Subcutaneous abdominal adipose tissue (tissue), 5 donors: ENCODE data around the gene CDC42EP5.

Experiments
- H3K27ac ChIP-seq: one replicate; pipeline ENCODE4 v1.7.0; 2013; ENCODE audit warnings: low read depth, mild to moderate bottlenecking, inconsistent platforms, low read length, moderate library complexity
- H3K27me3 ChIP-seq, 5 donors: one replicate each; pipeline ENCODE4 v1.7.0; 2013; ENCODE audit warnings: low read length in 5 of 5, inconsistent platforms in 1 of 5; ENCODE audit not compliant: control insufficient read depth in 5 of 5, insufficient read depth in 4 of 5
- H3K36me3 ChIP-seq, 5 donors: one replicate each; pipeline ENCODE4 v1.7.0; 2013; ENCODE audit warnings: low read length in 5 of 5; ENCODE audit not compliant: control insufficient read depth in 5 of 5, insufficient read depth in 5 of 5
- H3K4me1 ChIP-seq, 5 donors: one replicate each; pipeline ENCODE4 v1.7.0; 2013; ENCODE audit warnings: low read length in 5 of 5, mild to moderate bottlenecking in 3 of 5, moderate library complexity in 1 of 5; ENCODE audit not compliant: control insufficient read depth in 5 of 5, insufficient read depth in 5 of 5
- H3K4me3 ChIP-seq, 5 donors: one replicate each; pipeline ENCODE4 v1.7.0; 2013; ENCODE audit warnings: low read length in 5 of 5, low read depth in 1 of 5
- H3K9ac ChIP-seq, 5 donors: one replicate each; pipeline ENCODE4 v1.7.0; 2013; ENCODE audit warnings: low read length in 5 of 5, mild to moderate bottlenecking in 4 of 5, moderate library complexity in 3 of 5
- H3K9me3 ChIP-seq, 5 donors: one replicate each; pipeline ENCODE4 v1.7.0; 2013; ENCODE audit warnings: low read length in 5 of 5; ENCODE audit not compliant: control insufficient read depth in 5 of 5
- donor health status: healthy.
- donor health status: healthy.
- donor health status: healthy.
- donor health status: healthy.
- donor health status: healthy.

Gene CDC42EP5

DNA sequence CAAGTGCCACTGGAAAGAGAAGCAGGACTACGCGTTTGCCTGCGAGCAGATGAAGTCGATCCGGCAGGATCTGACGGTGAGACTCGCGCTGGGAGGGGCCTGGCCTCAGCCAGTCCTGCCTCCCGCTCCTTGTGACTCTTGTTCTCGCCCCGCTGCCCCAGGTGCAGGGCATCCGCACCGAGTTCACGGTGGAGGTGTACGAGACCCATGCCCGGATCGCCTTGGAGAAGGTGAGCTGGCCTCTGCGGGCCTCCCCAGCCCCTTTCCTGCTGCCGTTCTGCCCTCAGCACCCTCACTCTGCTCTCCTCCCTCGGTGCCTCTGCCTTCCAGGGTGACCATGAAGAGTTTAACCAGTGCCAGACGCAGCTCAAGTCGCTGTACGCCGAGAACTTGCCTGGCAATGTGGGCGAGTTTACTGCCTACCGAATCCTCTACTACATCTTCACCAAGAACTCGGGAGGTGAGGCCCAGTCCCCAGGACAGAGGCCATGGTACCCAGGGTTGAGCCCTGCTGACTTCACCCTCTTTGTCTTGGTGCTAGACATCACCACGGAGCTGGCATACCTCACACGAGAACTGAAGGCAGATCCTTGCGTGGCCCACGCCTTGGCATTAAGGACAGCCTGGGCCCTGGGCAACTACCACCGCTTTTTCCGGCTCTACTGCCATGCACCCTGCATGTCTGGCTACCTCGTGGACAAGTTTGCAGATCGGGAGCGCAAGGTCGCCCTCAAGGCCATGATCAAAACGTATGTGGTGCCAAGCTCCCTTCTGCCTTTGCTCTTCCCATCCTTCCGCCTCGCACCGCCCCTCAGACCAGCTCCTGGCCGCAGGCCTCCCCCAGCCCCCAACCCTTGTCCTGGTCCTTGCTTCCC is 15.1 kb downstream of the CDC42EP5 start:
- H3K9me3 ChIP-seq = no peaks in the 10 kb centered on the region
- H3K4me1 ChIP-seq = peaks cover 0 to 25% (median 23%) of the 10 kb centered on the region in 5 donors
- H3K9ac ChIP-seq = no peak overlapping the region
- no peak overlapping the region for H3K27ac ChIP-seq
- H3K36me3 ChIP-seq = peaks cover 2 to 91% (median 88%) of the 10 kb centered on the region in 5 donors
- no peaks in the 10 kb centered on the region for H3K27me3 ChIP-seq
- no peak overlapping the region for H3K4me3 ChIP-seq

DNA sequence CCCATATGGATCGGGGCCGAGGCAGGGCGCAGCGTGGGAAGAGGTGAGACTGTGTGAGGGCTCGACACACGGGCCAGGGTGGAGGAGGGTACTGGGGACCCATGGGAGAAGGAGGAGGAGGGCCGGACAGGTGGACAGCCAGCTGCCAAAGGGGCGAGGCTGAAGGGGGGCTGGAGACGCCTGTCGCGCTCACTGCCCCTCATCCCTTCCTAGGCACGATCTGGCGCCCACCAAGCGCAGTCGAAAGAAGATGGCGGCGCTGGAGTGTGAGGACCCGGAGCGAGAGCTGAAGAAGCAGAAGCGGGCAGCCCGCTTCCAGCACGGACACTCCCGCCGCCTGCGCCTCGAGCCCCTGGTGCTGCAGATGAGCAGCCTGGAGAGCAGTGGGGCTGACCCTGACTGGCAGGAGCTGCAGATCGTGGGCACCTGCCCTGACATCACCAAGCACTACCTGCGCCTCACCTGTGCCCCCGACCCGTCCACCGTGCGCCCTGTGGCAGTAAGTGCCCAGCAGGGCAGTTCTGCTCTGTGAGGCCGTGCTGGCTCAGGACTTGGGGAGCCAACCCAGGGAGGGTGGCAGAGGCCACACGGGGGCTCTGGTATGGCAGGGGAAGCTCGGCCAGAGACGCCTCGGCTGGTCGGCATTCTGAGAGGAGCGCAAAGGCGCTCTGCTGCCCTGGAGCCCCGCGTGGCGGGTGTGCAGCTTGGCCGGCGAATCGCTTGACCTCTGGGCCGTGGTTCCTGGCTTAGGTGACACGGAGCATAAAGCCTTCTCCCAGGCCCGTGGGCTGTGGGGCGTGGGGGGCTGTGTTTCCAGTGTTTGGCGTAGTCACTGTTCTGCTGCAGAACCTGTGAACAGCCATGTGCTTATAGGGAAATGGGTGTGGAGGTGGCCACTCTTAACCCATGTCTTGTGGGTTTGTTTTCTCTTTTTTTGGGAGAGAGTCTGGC is 16.4 kb downstream of the CDC42EP5 start:
- H3K4me1 ChIP-seq = peaks cover 0 to 16% (median 10%) of the 10 kb centered on the region in 5 donors
- no peak overlapping the region for H3K9ac ChIP-seq
- no peak overlapping the region for H3K27ac ChIP-seq
- no peaks in the 10 kb centered on the region for H3K9me3 ChIP-seq
- H3K36me3 ChIP-seq = peaks cover 3 to 98% (median 97%) of the 10 kb centered on the region in 5 donors
- H3K27me3 ChIP-seq = no peaks in the 10 kb centered on the region
- H3K4me3 ChIP-seq = no peak overlapping the region

DNA sequence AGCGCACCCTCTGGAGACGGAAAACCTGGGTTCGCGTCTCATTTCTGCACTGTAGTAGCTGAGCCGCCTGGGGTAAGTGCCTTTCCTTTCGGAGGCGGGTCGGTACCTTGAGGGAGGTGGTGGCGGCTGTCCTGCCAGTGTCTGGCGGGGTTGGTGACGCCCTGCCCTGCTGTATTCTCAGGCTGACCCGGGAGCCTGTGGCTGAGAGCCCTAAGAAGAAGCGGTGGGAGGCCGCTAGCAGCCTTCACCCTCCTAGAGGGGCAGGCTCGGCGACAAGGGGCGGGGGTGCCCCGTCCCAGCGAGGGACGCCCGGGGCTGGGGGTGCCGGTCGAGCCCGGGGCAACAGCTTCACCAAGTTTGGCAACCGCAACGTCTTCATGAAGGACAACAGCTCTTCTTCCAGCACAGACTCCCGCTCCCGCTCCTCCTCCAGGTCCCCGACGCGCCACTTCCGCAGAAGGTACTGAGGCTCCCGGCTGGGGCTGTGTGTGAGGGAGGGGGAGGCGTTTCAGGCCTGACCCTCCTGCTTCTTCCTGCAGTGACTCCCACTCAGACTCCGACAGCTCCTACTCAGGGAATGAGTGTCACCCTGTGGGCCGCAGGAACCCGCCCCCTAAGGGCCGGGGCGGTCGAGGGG is 17.2 kb downstream of the CDC42EP5 start:
- H3K27ac ChIP-seq = no peak overlapping the region
- H3K36me3 ChIP-seq = peaks cover 3 to 98% (median 96%) of the 10 kb centered on the region in 5 donors
- H3K27me3 ChIP-seq = no peaks in the 10 kb centered on the region
- H3K4me3 ChIP-seq = no peak overlapping the region
- no peaks in the 10 kb centered on the region for H3K9me3 ChIP-seq
- peaks cover 0 to 17% (median 13%) of the 10 kb centered on the region in 5 donors for H3K4me1 ChIP-seq
- H3K9ac ChIP-seq = no peak overlapping the region

DNA sequence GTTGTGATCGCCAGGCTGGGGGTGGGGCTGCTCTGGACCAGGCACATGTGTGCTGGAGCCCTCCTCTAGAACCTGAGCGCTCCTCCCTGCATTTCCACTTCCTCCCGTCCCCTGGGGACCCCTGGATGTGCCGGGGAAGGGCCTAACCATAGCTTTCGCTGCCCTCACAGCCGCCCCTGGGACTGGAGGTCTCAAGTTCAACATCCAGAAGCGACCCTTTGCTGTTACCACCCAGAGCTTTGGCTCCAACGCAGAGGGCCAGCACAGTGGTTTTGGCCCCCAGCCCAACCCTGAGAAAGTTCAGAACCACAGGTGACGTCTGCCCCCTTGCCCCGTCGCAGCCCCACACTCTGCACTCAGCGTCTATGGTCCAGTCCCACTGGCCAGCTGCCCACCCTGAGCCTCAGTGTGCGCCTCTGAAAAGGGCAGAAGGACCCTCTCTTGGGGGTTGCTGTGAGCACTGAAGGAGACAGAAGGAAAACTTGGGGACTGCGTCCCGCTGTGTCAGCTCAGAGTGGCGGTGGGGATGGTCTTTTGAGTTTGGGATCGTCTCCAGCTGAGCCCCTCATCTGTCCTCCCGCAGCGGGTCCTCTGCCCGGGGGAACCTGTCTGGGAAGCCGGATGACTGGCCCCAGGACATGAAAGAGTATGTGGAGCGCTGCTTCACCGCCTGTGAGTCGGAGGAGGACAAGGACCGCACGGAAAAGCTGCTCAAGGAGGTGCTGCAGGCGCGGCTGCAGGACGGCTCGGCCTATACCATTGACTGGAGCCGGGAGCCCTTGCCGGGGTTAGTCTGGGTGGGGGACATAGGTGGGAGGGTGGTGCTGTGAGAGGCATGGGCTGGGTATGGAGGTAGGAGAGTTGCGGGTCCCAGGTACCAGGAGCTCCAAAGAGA is 18.1 kb downstream of the CDC42EP5 start:
- H3K27me3 ChIP-seq = no peaks in the 10 kb centered on the region
- H3K4me3 ChIP-seq = no peak overlapping the region
- peaks cover 3 to 92% (median 89%) of the 10 kb centered on the region in 5 donors for H3K36me3 ChIP-seq
- H3K9ac ChIP-seq = no peak overlapping the region
- no peaks in the 10 kb centered on the region for H3K9me3 ChIP-seq
- peaks cover 0 to 24% (median 20%) of the 10 kb centered on the region in 5 donors for H3K4me1 ChIP-seq
- H3K27ac ChIP-seq = no peak overlapping the region

DNA sequence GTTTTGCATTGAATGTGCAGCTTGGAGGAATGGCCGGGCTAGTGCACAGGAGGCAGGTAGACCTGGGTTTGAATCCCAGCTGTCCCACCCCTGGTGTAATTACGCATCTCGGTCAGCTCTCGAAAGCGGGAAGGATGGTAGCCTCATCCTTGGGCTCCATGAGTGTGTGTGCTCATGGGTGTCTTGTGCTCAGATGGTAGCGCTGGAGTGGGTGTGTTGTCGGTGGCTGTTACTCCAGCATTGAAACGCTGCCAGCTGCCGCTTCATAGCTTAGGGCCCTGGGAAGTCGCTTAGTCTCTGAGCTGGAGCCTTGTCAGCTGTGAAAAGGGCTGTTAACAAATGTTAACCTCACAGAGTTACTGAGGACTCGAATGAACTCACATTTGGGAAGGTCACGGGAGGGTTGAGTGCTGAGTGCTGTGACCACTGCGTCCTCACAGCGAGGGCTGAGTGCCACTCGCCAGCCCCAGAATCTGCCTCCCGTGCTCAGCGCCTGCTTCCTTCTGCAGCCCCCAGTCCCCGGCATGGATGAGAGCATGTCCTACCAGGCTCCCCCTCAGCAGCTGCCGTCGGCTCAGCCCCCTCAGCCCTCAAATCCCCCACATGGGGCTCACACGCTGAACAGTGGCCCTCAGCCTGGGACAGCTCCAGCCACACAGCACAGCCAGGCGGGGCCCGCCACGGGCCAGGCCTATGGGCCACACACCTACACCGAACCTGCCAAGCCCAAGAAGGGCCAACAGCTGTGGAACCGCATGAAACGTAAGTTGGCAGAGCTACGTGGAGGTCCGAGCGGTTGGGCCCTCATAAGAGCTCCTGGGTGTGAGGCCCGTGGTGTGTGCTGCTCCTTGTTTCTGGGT is 18.9 kb downstream of the CDC42EP5 start:
- H3K4me3 ChIP-seq = no peak overlapping the region
- H3K27me3 ChIP-seq = no peaks in the 10 kb centered on the region
- peaks cover 2 to 27% (median 19%) of the 10 kb centered on the region in 5 donors for H3K4me1 ChIP-seq
- peaks cover 3 to 83% (median 80%) of the 10 kb centered on the region in 5 donors for H3K36me3 ChIP-seq
- H3K9ac ChIP-seq = peak overlapping the region in 1 of 5 donors; percentile 42
- H3K9me3 ChIP-seq = no peaks in the 10 kb centered on the region
- H3K27ac ChIP-seq = no peak overlapping the region

DNA sequence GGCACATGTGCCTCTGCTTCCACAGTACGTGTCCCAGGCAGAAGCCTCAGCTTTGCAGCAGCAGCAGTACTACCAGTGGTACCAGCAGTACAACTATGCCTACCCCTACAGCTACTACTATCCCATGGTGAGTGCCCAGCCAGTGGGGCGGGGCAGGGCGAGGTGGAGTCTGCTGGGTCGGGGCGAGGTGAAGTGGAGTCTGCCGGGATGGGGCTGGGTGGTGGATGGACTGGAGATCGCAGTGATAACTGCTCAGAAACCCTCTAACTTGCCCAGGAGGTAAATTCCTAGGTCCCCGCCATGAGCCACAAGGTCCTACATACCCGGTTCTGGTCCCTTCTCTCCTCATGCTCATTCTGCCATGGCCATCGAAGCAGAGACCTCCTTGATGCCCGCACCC is 20.5 kb downstream of the CDC42EP5 start:
- peaks cover 2 to 39% (median 28%) of the 10 kb centered on the region in 5 donors for H3K4me1 ChIP-seq
- peaks cover 3 to 68% (median 65%) of the 10 kb centered on the region in 5 donors for H3K36me3 ChIP-seq

DNA sequence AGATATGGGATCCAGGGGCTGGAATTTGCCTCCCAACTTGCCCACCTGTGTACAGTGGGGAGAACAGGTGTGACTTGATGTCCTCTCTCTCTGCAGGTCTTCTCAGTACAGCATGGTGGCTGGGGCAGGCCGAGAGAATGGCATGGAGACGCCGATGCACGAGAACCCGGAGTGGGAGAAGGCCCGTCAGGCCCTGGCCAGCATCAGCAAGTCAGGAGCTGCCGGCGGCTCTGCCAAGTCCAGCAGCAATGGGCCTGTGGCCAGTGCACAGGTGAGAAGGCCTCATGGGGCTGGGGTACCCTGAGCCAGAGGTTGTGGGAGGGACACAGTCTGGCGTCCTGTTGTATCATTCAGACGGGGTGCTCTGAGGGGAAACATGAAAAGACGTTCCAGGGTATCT is 21.1 kb downstream of the CDC42EP5 start:
- Histone ChIP-seq H3K4me1 (peaks cover 4 to 45% (median 34%) of the 10 kb centered on the region in 5 donors), H3K9me3 (no peaks in the 10 kb centered on the region), H3K27ac (peak overlapping the region; percentile 98), H3K27me3 (no peaks in the 10 kb centered on the region), H3K4me3 (no peak overlapping the region), H3K36me3 (peaks cover 3 to 62% (median 58%) of the 10 kb centered on the region in 5 donors), H3K9ac (peak overlapping the region in 1 of 5 donors; percentile 68)

More for the DNA sequence above, 20.5 kb downstream of the CDC42EP5 start:
- Histone ChIP-seq H3K4me3 (no peak overlapping the region), H3K9me3 (no peaks in the 10 kb centered on the region), H3K9ac (peak overlapping the region in 1 of 5 donors; percentile 37), H3K27ac (no peak overlapping the region), H3K27me3 (no peaks in the 10 kb centered on the region)

DNA sequence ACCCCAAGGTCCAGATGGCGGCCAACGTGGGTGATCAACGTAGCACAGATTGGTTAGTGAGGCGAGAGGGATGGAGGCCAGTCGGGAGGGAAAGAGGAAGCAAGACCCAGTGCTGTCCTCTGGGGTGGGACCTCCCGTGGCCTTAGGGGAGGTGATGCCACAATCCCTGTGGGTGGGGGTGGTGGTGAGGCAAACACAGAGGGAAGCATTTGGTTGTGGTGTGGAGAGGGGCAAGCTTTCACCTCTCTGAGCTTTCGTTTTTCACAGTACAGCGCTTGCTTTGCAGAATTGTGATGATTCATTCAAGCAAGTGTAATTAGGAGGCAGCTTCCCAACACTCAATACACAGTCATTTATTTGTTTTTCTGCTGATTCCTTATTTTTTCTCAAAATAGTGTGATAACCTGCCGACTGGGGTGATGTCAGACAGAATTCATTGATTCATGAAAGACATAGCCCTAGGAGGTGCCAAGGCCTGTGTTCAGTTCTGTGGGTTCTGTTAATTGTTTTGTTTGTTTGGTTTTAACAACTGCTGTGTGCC is 21.7 kb downstream of the CDC42EP5 start:
- peak overlapping the region in 2 of 5 donors; percentile 68 to 97 for H3K9ac ChIP-seq
- H3K4me3 ChIP-seq = peak overlapping the region in 3 of 5 donors; percentile 8 to 99 (median 13)
- H3K27ac ChIP-seq = peak overlapping the region; percentile 98
- H3K27me3 ChIP-seq = no peaks in the 10 kb centered on the region
- peaks cover 3 to 56% (median 52%) of the 10 kb centered on the region in 5 donors for H3K36me3 ChIP-seq
- H3K4me1 ChIP-seq = peaks cover 4 to 49% (median 36%) of the 10 kb centered on the region in 5 donors
- H3K9me3 ChIP-seq = no peaks in the 10 kb centered on the region
